GM19328 (cell line): ENCODE data around the gene NFATC2.

ENCODE experiments used
- ATAC-seq: cut with Tn5 transposase; IDR thresholded peaks from one replicate; pipeline ENCODE4 v1.9.1; 2021; ENCODE audit warnings: mild to moderate bottlenecking, moderate library complexity; ENCODE audit not compliant: unreplicated experiment

The NFATC2 gene

GRCh38 chr20:51516855-51517254, 25.7 kb downstream of the NFATC2 start:
- no peak for ATAC-seq

- ATAC-seq: no peak
These were observed 27.7 kb downstream of the NFATC2 start for GRCh38 chr20:51514836-51515235.

DNA sequence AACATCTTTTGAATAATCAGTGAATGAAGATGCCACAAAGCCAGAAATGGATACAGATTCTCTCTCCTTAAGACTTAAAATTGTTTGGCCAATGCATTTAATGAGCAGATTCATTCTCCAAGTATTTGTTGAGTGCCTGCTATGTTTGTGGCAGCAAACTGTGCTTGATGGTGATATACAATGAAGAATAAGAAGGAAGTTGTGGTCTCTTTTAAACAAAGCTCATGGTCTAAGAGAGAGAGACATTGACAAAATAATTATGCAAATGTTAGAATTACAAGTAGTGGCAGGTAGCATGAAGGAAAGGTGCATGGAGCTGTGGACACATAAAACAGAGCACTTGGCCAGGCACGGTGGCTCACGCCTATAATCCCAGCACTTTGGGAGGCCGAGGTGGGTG, 28.3 kb downstream of the NFATC2 start:
- ATAC-seq: no peak

GRCh38 chr20:51513545-51513944, 29.0 kb downstream of the NFATC2 start:
- no peak for ATAC-seq

DNA sequence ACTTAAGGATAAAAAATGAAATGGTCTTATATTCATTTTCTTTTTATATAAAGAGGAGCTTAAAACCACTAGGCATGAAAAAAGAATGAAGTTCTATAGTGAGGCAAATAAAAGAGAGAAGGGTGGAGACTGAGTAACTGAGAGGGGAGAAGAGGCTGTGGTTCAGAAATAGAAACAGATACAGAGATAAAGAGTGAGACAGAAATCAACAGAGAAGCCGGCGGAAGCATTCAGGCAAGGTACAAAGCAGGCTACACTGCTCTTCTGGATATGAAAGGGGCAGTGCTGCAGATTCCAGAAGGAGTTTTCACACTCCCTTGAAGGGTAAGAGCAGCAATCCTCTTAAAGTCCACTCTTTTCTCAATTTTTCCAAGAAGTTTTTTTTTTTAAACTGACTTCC, 29.9 kb downstream of the NFATC2 start:
- ATAC-seq: no peak

DNA sequence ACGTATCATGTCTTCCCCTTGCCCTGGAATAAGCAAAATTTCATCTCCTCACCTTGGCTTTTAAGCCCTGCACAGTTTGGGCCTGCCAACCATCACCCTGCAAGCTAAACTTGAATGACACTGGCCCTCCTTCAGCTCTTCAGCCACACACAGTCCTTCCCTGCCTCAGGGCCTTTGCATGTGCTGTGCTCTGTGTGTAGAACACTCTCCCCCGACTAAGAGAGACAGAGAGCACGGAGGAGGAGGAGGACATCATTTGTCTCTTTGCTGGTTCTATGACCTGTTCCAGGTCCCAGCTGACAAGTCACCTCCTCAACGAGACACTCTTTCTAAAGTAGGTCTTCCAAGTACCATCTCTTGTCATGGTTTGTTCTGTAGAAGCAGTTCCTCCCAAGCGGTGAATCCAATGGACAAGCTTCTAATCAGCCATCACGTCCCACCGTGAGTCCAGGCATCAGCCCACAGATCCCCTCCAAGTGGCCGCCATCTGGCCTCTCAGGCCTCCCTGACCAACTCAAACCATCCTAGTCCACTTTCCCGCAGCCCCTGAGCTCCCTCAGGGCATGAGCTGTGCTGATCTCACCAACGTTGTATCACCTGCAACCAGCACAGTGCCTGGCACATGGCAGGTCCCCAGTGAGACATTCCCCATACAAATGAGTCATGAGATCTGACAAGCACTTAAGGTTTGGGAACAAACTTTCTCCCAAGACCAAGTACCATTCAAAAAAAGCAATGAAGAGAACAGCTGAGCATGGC, 30.5 kb downstream of the NFATC2 start:
- ATAC-seq: no peak

DNA sequence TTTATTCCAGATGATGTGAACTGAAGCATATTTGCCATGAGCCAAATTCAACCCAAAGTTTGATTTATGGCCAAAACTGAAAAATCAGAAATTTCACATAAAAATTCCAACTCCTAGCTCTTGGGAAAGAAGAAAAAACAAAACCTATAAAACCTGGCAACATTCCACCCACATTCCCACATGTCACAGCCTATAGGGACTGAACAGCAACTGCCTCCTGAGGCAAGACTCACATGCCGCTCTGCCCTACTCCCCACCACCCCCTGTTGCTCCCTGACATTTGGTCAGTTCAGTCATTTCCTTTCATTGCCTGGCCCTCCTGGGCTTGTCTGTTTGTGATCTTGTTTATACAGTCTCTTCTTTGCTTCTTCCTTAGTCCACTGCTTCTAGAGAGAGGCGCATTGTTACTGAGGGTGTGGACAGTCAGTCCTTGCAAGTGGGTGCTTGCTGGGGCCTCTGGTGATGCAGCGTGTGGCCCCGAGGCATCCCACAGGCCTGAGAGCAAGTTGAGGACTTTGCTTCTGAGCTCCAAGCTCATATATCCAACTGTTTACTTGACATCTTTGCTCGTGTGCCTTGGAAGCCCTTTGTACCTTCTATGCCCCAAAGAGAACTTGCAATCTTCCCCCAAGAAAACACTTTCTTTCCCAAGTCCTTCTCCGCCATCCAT, 31.4 kb downstream of the NFATC2 start:
- no peak for ATAC-seq

- ATAC-seq: no peak
These were observed 32.4 kb downstream of the NFATC2 start for GRCh38 chr20:51510169-51510568.

DNA sequence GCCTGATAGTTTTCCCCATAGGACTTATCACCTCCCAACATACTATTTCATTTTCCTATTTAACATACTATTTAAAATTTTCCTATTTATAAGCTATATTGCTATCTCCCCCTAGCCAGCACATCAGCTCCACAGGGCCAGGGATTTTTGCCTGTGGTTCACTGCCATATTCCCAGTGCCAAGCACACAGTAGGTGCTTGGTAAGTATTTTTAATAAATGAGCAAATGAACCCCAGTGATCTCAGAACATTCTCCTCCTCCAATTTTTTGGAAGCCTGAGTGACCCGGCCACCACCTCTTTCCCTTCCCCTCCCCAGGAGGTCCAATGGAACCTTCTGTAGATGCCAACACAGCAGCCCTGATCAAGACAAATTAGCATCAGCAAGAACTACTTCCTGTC, 33.3 kb downstream of the NFATC2 start:
- ATAC-seq: no peak

GRCh38 chr20:51508780-51509179, 33.7 kb downstream of the NFATC2 start:
- ATAC-seq: no peak

DNA sequence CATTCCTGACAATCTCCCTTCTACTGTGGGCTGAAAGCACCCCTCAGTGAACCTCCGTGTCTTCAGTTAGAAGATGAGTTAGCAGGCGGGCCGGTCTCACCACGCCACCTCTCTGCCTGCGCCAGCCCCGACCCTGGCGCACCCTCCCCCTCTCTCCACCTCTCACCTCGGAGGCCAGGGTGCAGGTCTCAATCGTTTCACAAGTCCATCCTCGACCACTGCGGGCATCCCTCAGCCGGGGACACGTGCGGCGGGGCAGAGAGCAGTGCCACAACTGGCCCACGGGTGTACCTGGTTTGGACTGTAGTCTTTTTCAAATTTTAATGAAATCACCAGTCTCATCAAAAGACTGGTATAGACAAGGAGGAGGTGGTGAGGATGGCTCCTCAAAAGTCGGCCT, 34.4 kb downstream of the NFATC2 start:
- ATAC-seq: no peak

GRCh38 chr20:51507216-51508036, 35.1 kb downstream of the NFATC2 start:
- ATAC-seq: no peak

- ATAC-seq: no peak
These were observed 35.8 kb downstream of the NFATC2 start for GRCh38 chr20:51506527-51507215.

DNA sequence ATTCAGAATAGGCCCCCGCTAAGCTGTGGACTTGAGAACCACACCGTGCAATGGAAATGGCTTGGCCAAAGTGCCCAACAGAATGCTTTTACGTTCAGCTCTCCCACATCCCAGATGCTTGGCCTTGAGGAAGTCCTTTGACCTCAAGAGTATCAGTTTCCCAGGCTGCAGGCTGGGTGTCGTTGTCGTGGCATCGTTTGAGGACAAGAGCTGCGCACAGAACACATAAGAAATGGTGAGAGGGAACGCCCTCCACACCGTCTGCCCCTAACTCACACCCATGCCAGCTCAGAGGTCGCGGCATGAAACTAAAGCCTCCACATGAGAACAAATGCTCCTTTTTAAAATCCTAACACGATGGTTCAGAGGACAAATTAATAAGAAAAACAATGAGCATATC, 37.0 kb downstream of the NFATC2 start:
- ATAC-seq: no peak

DNA sequence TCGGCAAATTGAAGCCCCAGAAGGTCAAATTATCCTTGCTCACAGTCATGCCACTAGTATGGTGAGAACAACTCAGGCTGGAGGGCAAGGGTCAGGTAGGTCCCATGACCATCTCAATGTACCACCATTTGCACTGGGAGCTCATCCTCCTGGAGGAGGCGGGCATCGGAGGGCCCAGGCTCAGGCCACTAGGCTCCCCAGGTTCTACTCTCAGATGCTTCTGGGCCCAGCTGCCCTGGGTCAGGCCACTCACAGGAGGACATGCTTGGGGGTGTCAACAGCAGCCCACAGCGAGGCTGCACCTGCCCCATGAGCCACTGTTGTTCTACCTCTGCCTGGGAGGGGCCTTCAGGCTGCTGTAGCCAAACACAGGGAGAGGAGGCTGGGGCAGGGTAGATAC, 39.1 kb downstream of the NFATC2 start:
- ATAC-seq: no peak

DNA sequence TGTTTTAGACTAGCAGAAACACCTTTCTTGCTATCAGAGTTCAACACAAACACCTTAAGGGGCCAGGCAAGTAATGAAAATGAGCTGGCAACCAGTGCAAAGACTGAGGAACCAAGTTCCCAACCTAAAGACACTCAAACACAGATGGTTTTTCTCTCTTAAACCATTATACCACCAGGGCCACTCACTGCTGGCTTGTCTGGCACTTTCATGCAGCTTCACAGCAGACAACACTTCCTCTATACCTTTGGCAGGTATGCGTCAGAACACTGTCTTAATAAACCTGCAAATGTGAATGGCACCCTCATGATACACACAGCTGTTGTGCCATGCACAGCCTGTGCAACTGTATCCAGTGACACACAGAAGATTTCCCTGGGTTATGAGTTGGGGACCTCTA, 41.6 kb downstream of the NFATC2 start:
- no peak for ATAC-seq

DNA sequence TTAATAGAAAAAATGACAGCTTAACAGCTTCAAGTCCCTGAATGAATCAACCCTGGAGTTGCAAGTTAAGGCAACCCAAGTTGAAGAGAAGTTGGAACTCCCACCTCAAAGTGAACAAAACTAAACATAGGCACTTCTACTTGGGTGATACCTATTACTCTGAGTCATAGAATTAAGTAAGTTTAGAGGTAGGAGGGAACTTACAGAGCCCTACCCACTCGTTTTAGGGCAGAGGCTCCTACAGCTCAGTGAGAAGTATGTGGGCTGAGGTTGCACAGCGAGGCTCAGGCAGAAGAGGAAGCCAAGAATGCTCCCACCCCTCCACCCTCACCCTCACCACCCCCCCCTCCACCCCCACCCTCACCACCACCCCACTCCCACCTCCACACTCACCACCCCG, 42.2 kb downstream of the NFATC2 start:
- ATAC-seq: peak; percentile 73

DNA sequence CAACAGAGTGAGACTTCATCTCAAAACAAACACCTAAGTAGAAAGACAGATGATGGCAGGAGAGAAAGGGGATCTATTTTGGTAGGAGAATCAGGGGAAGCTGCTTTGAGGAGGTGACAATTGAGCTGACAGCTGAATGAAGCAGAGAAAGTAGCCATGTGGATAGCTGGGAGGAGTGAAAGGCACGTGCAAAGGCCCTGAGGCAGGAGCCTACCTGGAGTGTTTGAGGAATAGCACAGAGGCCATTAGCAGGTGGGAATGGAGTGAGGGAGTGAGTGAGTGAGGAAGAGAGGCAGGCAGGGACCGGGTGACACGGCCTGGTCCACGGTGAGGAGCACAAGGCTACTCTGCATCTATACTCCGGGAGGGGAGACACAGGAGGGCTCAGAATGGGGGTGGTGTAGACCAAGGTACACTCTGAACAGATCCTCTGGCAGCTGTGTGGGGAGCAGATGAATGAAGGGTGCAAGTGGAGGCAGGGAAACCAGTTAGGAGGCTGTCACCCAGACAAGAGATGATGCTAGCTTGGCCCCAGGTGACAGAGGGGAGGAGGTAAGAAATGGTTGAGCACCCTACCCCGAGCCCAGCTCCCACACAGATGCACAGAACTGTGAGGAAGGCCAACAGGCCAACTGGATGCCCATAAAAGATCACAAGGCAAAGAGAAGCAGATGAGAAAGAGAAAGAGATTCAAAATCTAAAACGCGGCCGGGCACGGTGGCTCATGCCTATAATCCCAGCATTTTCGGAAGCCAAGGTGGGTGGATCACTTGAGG, 43.6 kb downstream of the NFATC2 start:
- no peak for ATAC-seq

- no peak for ATAC-seq
These were observed 44.7 kb downstream of the NFATC2 start for GRCh38 chr20:51497542-51498467.
